A673 (cell line): Measurements from ENCODE around the gene ARID3B.

ENCODE experiments used
- CTCF ChIP-seq: fragments of 300-800, 200-600 bp; sonication (generic); conservative IDR thresholded peaks from 2 replicates; pipeline ENCODE4 v1.5.1; 2017; ENCODE audit warnings: low read depth, mild to moderate bottlenecking, antibody characterized with exemption, low read length, moderate library complexity, mixed read lengths
- EZH2 ChIP-seq: fragments of 200-600 bp; sonication (generic); IDR thresholded peaks from 2 replicates; pipeline ENCODE4 v1.6.1; 2017; ENCODE audit warnings: borderline replicate concordance, low read depth, mild to moderate bottlenecking, mixed read lengths, antibody characterized with exemption, low read length; ENCODE audit not compliant: poor library complexity, severe bottlenecking

GRCh38 chr15:74642348-74642733, 101.3 kb downstream of the ARID3B start:
- no peak for TF ChIP-seq CTCF
- no peak for TF ChIP-seq EZH2
